Suprapubic skin (tissue), 4 donors: ENCODE data around the gene CADM1. TPM values are rescaled to one million over a fixed set of nuclear protein-coding genes. Genes with fewer than 3 reads are reported as not detected.
A peak's percentile ranks its signal among the peaks of the same experiment; 100 is the strongest.

Source experiments
- DNase-seq, 2 donors: peaks; one replicate each; pipeline ENCODE4 v3.0.0-alpha.2; 2019; ENCODE audit warnings: low spot score in 2 of 2
- H3K27ac ChIP-seq: fragments of 200-600 bp; sonication (generic); one replicate; pipeline ENCODE4 v1.5.1; 2019
- H3K27me3 ChIP-seq: fragments of 200-600 bp; sonication (generic); one replicate; pipeline ENCODE4 v1.5.1; 2019
- H3K36me3 ChIP-seq: fragments of 200-600 bp; sonication (generic); one replicate; pipeline ENCODE4 v1.5.1; 2019
- H3K4me1 ChIP-seq: fragments of 200-600 bp; sonication (generic); one replicate; pipeline ENCODE4 v1.5.1; 2019
- H3K4me3 ChIP-seq: fragments of 200-600 bp; sonication (generic); one replicate; pipeline ENCODE4 v1.5.1; 2019; ENCODE audit warnings: mild to moderate bottlenecking
- H3K9me3 ChIP-seq: fragments of 200-600 bp; sonication (generic); one replicate; pipeline ENCODE4 v1.5.1; 2019
- EP300 ChIP-seq: sonication (generic); formaldehyde crosslinking; IDR thresholded peaks from one replicate; pipeline ENCODE4 v1.6.1; 2017; ENCODE audit warnings: antibody characterized with exemption
- POLR2A ChIP-seq, 2 donors: fragments of 450-650 bp; IDR thresholded peaks; one replicate each; pipeline ENCODE4 v1.6.1; 2017; ENCODE audit warnings: antibody characterized with exemption in 2 of 2, mild to moderate bottlenecking in 2 of 2, moderate library complexity in 2 of 2
- POLR2AphosphoS5 ChIP-seq, 3 donors: sonication (generic); formaldehyde crosslinking; IDR thresholded peaks; one replicate each; pipeline ENCODE4 v1.6.1; 2017; ENCODE audit warnings: antibody characterized with exemption in 3 of 3
- WGBS: methylation state at CpG from one replicate; pipeline ENCODE4 v1.1.5; 2018; 5-methylcytosine and 5-hydroxymethylcytosine counted together
- total RNA-seq, 4 donors: library from RNA; depleted of rRNA; stranded (reverse); fragments of >200 nt; gene quantifications; one replicate each; pipeline ENCODE4 v1.1.0, GENCODE V29; 2016
- TF ChIP-seq, protein P1 (sequence below), 2 donors: fragments of 200-600 bp in 1 of 2; fragments of 450-650 bp in 1 of 2; sonication (generic) in 1 of 2; IDR thresholded peaks; one replicate each; pipeline ENCODE4 v1.5.1; 2016 to 2019; ENCODE audit warnings: antibody characterized with exemption in 2 of 2, mild to moderate bottlenecking in 1 of 2, moderate library complexity in 1 of 2

Gene CADM1
- total RNA-seq, 4 donors from 2014 or later, result 13.3 to 26.2 (median 15.3) TPM

GRCh38 chr11:115180272-115180671, 323.9 kb downstream of the CADM1 start:
- no peaks in the 10 kb centered on the region for H3K4me1 ChIP-seq
- no peaks in the 10 kb centered on the region for H3K27me3 ChIP-seq
- no peak overlapping the region for H3K27ac ChIP-seq
- WGBS, result 52% methylated on average over 7 of the region's 7 CpGs
- H3K9me3 ChIP-seq, result no peaks in the 10 kb centered on the region
- TF ChIP-seq EP300 (no peak), POLR2AphosphoS5 (IDR thresholded peaks at IDR 0.05) (no peak), POLR2A (IDR thresholded peaks at IDR 0.05) (no peak)
- TF ChIP-seq, protein P1, sequence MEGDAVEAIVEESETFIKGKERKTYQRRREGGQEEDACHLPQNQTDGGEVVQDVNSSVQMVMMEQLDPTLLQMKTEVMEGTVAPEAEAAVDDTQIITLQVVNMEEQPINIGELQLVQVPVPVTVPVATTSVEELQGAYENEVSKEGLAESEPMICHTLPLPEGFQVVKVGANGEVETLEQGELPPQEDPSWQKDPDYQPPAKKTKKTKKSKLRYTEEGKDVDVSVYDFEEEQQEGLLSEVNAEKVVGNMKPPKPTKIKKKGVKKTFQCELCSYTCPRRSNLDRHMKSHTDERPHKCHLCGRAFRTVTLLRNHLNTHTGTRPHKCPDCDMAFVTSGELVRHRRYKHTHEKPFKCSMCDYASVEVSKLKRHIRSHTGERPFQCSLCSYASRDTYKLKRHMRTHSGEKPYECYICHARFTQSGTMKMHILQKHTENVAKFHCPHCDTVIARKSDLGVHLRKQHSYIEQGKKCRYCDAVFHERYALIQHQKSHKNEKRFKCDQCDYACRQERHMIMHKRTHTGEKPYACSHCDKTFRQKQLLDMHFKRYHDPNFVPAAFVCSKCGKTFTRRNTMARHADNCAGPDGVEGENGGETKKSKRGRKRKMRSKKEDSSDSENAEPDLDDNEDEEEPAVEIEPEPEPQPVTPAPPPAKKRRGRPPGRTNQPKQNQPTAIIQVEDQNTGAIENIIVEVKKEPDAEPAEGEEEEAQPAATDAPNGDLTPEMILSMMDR (IDR thresholded peaks at IDR 0.05), result no peak
- H3K4me3 ChIP-seq, result no peak overlapping the region
- no peak for DNase-seq
- no peaks in the 10 kb centered on the region for H3K36me3 ChIP-seq

GRCh38 chr11:115179636-115180035, 324.6 kb downstream of the CADM1 start:
- Histone ChIP-seq H3K4me1 (no peaks in the 10 kb centered on the region), H3K27me3 (no peaks in the 10 kb centered on the region), H3K36me3 (no peaks in the 10 kb centered on the region), H3K27ac (no peak overlapping the region), H3K4me3 (no peak overlapping the region), H3K9me3 (no peaks in the 10 kb centered on the region)
- WGBS, result 70% methylated on average over 3 of the region's 3 CpGs
- TF ChIP-seq, protein P1 (IDR thresholded peaks at IDR 0.05), result no peak
- TF ChIP-seq POLR2A (IDR thresholded peaks at IDR 0.05) (no peak), POLR2AphosphoS5 (IDR thresholded peaks at IDR 0.05) (no peak), EP300 (no peak)
- DNase-seq, result no peak

- no peak overlapping the region for H3K27ac ChIP-seq
- no peaks in the 10 kb centered on the region for H3K27me3 ChIP-seq
- WGBS, result 87% methylated on average over 14 of the region's 14 CpGs
- H3K4me3 ChIP-seq, result no peak overlapping the region
- TF ChIP-seq, protein P1 (IDR thresholded peaks at IDR 0.05), result no peak
- TF ChIP-seq POLR2A (IDR thresholded peaks at IDR 0.05), result no peak
- no peak for TF ChIP-seq POLR2AphosphoS5 (IDR thresholded peaks at IDR 0.05)
- TF ChIP-seq EP300, result no peak
- H3K4me1 ChIP-seq, result no peaks in the 10 kb centered on the region
- DNase-seq, result no peak
- H3K9me3 ChIP-seq, result no peaks in the 10 kb centered on the region
- no peaks in the 10 kb centered on the region for H3K36me3 ChIP-seq
Measured at GRCh38 chr11:115178705-115179104, 325.5 kb downstream of the CADM1 start.

GRCh38 chr11:115173136-115173535, 331.1 kb downstream of the CADM1 start:
- Histone ChIP-seq H3K27ac (no peak overlapping the region), H3K27me3 (peaks cover under 1% of the 10 kb centered on the region), H3K4me1 (peaks cover 3% of the 10 kb centered on the region), H3K4me3 (no peak overlapping the region), H3K9me3 (no peaks in the 10 kb centered on the region), H3K36me3 (no peaks in the 10 kb centered on the region)
- TF ChIP-seq POLR2A (IDR thresholded peaks at IDR 0.05) (no peak), EP300 (no peak), POLR2AphosphoS5 (IDR thresholded peaks at IDR 0.05) (no peak)
- TF ChIP-seq, protein P1 (IDR thresholded peaks at IDR 0.05), result no peak
- no peak for DNase-seq
- 87% methylated on average over 19 of the region's 19 CpGs for WGBS

GRCh38 chr11:115170133-115170815, 333.9 kb downstream of the CADM1 start:
- TF ChIP-seq POLR2AphosphoS5 (IDR thresholded peaks at IDR 0.05) (no peak), POLR2A (IDR thresholded peaks at IDR 0.05) (no peak)
- TF ChIP-seq, protein P1 (IDR thresholded peaks at IDR 0.05), result peak; percentile 4 to 67
- Histone ChIP-seq H3K9me3 (no peaks in the 10 kb centered on the region), H3K27me3 (peaks cover 4% of the 10 kb centered on the region), H3K4me1 (peaks cover 10% of the 10 kb centered on the region), H3K36me3 (no peaks in the 10 kb centered on the region), H3K4me3 (no peak overlapping the region), H3K27ac (no peak overlapping the region)
- no peak for DNase-seq
- 57% methylated on average over 8 of the region's 8 CpGs for WGBS
